HPDE6-E6E7 (cell line): ENCODE data around the gene SIMC1.

Experiments
- DNase-seq: peaks from one replicate; pipeline ENCODE4 v3.0.0; 2011; ENCODE audit warnings: missing footprints; ENCODE audit errors: extremely low spot score

Gene SIMC1

GRCh38 chr5:176361437-176362232 lies 123.4 kb downstream of the SIMC1 start, which contains the start of gene KIAA1191:
TSS of gene KIAA1191 (minus strand) at chr5:176361764. CDS start at chr5:176359508, 2,256 bp downstream.
- peak; percentile 88 for DNase-seq

- no peak for DNase-seq
These were observed 123.9 kb downstream of the SIMC1 start for GRCh38 chr5:176362233-176362490.

- peak; percentile 13 for DNase-seq
These were observed 126.6 kb downstream of the SIMC1 start for GRCh38 chr5:176364765-176365350.

GRCh38 chr5:176365351-176366231 lies 127.4 kb downstream of the SIMC1 start, which contains the start of gene ARL10:
TSS of gene ARL10 (plus strand) at chr5:176365487. CDS start at chr5:176365564, 77 bp downstream.
- DNase-seq, result peak; percentile 12

GRCh38 chr5:176366232-176366894 lies 128.1 kb downstream of the SIMC1 start:
- DNase-seq, result no peak

- DNase-seq, result no peak
These were observed 130.5 kb downstream of the SIMC1 start for GRCh38 chr5:176368726-176369125.

GRCh38 chr5:176369934-176370711 lies 131.9 kb downstream of the SIMC1 start:
- no peak for DNase-seq

GRCh38 chr5:176371621-176372539 lies 133.7 kb downstream of the SIMC1 start:
- no peak for DNase-seq

- no peak for DNase-seq
These were observed 135.0 kb downstream of the SIMC1 start for GRCh38 chr5:176373100-176373818.

- no peak for DNase-seq
These were observed 141.7 kb downstream of the SIMC1 start for GRCh38 chr5:176379881-176380280.

GRCh38 chr5:176381423-176381822 lies 143.2 kb downstream of the SIMC1 start:
- DNase-seq, result no peak

- no peak for DNase-seq
These were observed 143.8 kb downstream of the SIMC1 start for GRCh38 chr5:176381979-176382378.

- no peak for DNase-seq
These were observed 144.5 kb downstream of the SIMC1 start for GRCh38 chr5:176382721-176383120.

- no peak for DNase-seq
These were observed 145.2 kb downstream of the SIMC1 start for GRCh38 chr5:176383248-176383905.

- DNase-seq, result no peak
These were observed 145.7 kb downstream of the SIMC1 start for GRCh38 chr5:176383961-176384360.

GRCh38 chr5:176384366-176384930 lies 146.2 kb downstream of the SIMC1 start:
- DNase-seq, result no peak

GRCh38 chr5:176384991-176385390 lies 146.8 kb downstream of the SIMC1 start:
- no peak for DNase-seq

- no peak for DNase-seq
These were observed 148.3 kb downstream of the SIMC1 start for GRCh38 chr5:176386491-176386890.
